Activated gamma-delta T cell (primary cell): ENCODE data around the gene RUNX1.
"Not testable (repeated sequence)": the region's sequence is repeated elsewhere in the genome, so short reads cannot be mapped to it uniquely, and the experiment has no call there.

ENCODE experiments used
- DNase-seq: peaks from one replicate; lab custom pipeline; 2025; lab: John Stamatoyannopoulos, UW

RUNX1 gene

DNA sequence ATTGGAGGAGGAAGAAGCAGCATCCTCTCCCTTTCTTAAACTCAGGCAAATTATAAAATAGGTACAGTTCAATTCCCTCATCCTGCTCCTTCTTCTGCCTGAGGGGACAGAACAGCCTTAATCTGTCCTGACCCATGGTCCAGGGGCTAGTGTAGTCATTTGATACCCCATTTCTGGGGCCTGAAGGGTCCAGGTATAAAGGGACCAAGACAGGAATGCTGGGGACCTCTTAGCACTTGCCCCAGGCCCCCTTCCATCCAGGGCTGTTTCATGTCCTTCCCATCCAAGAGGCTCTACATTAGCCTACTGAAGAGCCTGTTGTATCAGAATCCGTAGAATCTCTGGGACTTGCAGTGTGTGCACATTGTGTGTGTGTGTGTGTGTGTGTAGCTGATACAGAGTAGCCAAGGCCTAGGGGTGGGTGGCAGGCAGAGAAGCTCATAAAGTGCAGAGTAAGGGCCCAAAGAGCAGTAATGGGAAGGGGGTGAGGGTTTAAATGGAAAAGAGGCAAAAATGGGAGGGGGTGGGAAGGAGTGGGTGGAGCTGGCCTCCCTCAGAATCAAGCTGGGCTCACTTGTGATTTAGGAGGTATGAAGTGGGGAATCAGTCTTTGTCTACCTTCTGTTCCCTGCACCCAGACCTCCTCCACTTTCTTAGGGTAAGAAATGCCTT lies 32.4 kb downstream of the RUNX1 start:
- DNase-seq = no peak

DNA sequence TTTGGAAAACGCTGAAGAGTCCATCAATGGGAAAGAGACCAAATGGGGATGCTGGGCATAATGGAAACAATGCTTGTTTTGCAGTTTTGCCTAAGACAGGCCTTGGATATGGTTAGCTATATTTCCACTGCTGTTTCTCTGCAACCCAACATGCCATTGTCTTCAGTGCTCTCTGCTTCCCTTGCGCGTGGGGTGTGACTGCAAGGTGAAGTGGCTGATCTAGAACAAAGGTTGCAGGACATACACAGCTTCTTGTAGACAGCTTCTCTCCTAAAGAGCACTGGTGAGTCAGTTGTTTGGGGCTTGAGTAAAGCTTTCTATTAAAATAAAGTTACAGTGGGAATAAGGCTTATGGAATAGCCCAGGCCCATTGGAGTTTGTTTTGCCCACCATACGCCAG lies 33.0 kb downstream of the RUNX1 start:
- DNase-seq = no peak

DNA sequence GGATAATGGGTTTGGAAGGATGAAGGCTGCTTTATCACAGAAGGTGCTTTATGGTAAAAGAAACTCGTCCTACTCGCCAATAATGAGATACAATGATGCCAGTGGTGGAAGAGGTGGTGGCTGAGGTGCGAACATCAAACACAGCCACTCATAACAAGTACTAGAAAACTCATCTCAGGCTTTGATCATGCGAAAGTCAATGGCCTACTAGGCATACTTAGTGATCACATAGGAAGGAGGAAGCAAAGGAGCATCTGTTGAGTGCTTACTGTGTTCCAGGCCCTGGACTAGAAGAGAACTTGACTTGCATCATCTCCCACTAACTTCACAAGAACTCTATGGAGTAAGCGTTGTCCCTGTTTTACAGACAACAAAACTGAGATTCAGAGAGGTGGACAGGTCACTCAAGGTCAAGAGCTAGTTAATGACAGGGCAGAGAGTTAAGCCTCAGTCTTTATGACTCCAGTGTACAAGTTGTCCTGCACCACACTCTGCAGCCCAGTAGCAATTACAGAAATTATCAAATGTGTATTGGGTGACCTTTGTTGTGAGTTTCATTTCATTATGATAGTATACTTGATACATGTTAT lies 33.6 kb downstream of the RUNX1 start:
- DNase-seq = no peak

DNA sequence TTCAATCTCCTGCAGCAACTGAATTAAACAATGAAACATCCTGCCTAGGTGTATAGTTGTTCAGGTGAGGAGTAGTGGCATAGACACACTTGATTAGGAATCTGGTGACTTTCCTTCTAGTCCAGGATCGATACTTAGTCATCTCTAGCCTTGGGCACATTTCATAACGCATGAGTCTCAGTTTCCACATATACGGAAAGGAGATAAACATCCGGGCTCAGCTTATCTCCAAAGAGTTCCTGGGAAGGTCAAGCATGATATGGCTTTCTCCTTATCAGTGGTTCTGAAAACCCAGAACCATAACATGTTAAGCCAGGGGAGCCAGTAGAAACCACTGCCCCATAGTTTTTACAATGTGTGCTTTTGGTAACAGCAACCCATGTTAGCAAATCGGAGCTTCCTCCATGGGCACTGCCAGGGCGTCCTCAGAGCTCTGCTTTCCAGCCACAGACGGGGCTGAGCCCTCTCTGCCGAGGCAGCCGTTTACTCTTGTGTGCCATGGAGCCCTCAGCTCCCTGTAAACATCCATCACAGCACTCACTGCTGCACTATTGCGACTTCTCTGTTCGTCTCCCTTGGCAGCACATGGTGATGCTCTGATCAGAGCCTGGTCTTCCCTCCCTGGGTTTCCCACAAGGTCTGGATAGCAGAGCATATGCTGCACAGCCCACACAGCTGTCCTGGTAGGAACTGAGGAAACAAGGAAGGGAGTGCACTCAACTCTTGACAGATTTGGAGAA lies 34.6 kb downstream of the RUNX1 start:
- DNase-seq = no peak

DNA sequence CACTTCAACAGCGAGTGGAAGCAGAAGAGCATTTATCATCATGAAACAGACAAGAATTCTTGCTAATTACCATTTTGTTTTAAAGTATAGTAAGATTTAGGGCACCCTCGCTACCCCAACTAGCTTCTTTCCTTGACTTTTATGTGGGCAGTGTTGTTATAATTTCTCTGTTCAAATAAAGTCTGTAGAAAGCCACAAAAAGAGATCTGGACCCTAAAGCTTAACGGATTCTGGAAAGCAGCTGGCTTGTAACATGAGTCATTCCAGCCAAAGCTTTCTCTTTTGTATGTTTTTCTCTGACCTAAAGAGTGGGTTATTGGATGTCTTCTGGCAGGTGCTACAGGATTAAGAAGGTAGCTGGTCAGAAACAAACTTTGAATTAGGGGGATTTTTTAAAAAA lies 37.4 kb downstream of the RUNX1 start:
- DNase-seq = no peak

DNA sequence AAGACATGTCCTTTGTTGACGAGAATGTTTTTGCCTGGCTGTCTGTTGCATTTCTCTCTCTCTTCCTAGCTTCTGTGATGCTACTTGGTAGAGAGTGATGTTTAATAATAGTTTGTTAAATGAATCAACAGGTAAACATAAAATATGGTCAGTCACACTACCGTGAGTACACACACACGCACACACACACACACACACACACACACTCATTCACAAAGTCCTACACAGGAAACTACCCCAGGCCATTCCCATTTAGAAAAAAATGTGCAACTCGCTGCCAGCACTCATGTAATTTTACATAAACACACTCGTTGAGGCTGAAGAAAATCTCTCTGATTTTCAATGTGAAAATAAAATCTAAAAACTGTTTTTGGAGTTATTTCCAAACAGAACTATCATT lies 38.7 kb downstream of the RUNX1 start:
- no peak for DNase-seq

DNA sequence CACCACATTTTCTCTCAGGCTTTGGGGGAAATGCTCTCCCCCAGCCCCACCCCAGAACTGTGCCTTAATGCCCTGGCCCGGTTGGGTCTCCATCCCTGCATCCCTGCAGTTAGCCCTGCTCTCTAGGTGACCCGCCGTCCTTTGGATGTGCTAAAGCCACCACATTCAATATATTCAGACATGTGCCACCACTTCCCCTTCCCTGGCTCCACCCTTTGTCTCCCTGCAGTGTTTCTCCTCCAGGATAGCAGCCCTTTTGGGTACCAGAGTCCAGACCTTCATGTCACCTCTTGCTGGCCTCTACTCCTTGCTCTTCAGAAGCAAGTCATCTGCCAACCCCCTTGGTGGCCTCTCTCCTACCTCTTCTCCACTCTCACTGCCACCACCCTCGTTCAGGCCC lies 41.8 kb downstream of the RUNX1 start:
- DNase-seq = no peak

DNA sequence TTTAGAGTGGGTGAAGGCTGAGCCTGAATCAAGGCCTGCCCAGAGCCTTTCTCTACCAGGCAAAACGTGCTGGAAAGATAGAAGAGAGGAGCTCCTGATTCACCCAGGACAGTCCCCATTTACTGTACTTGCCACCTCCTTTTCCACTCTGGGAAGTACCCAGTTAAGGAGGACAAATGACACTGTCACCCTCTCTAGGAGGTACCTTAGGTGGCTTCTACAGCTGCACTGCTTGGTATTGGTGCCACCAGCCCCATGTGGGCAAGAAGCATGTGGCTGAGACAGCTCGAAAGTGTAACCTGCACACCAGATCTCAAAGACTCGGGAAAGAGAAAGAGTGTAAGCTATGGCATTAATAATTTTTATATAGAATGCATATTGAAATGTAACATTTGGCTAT lies 42.3 kb downstream of the RUNX1 start:
- no peak for DNase-seq

DNA sequence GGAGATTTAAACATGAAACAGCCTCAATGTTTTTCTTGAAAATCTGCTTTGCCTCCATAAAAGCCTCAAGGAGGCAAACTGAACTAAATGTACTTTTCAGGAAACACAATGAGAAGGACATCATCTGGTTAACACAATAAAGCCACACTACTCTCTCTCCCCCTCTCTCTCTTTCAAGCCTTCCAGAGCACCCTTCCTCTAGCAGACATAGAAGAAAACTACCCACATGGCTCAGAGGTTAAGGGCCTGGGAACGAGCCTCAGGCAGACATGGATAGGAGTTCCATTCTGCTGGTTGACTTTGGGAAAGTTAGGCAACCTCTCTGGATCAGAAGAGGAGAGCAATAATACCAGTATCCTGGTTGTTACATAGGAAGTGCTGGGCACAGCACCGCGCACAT lies 42.9 kb downstream of the RUNX1 start:
- DNase-seq = no peak

DNA sequence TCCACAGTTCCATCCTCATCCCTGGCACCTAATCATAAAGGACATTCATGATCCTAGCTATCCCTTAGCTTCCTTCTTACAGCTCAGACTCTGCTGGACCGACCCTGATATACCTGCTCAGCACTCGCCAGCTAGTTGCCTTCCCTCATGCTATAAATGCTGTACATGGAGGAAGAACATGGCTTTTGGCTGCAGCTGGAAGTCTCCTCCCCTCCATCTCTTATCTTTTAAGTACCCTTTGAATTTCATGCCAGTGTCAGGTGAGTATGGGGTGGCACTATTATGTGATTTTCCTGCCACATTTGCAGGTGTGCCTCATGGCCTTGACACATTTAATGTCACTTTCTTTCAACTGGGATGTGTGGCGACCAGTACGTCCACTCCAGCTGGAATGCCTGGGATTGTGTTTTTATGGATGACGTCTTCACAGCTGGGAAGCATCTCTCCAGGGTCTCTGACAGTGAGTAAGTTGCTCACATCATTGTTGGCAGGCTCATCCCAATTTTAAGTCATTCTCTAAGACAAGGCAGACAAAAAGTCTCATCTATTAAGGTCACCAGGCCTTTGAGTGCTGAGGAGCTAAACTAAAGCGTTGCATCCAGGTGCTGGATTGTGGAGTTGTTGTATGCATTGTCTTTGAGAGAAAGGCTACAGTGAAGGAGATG lies 43.4 kb downstream of the RUNX1 start:
- DNase-seq = no peak

DNA sequence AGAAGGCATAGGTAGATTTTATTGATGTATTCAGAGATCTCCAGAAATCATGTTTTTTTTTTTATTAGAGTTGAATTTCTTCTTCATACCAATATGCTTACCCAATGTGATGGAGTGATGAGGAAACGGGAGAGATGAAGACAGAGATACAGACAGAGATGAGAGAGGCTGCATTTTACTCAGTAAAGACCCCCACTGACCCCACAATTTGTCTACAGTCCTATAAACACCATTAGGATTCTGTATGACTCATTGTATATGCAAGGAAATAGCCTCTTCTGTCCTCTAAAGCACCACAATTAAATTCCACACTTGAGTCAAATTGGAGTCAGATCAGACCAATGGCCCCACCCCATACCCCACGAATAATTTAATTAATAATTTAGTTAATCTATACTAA lies 44.0 kb downstream of the RUNX1 start:
- DNase-seq = no peak

DNA sequence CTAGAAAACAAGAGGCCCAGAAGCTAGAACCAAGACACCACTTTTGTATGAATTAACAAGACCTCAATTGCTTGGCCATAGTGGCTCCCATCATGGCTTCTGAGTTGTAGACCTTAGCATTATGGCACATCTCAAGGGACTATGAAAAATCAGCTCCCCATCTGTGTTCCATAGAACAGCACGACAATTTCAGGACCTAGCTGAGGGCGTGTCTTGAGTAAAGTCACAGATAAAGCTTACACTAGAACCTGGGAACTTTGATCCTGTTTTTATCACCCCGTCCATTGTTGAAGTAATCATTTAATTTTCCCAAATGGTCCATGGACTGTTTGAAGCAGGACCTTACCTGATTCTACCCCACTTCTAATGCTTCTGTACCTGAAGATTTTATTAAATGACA lies 44.8 kb downstream of the RUNX1 start:
- no peak for DNase-seq

DNA sequence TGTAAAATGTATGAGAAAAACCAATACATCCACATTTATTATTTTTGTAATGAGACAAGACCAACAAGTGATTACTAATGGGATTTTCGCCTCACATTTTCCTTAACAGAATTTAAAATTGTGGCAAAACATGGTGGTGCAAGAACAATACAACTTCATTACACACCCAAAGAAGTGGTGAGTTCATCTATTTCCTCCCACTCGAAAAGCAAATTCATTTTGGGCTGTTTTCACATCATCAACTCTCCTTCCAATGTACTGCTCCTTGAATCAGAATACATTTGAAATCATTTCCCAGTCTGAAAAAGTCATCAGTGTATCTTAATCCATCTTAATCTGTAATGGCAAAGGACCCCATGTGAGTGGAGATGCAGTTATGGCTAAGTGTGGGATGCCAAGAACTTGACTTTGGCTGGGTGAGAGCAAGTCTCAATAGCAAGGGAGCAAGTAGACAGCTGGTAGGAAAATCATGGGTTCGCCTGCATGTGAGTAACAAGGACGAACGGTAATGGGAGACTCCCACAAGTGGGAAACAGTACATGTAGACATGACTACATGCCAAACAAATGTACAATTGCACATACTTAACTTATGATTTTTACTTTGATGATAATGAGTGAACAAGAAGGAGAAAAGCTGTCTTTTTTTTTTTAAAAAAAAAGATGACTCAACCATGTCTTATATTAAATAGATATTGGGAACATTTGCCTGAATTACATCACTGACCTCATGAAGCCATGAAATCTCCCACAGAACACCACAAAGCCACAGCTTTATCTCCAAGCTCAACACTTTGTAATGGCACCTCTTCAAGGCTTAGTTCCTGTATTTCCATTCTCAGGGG lies 46.0 kb downstream of the RUNX1 start:
- DNase-seq = no peak

DNA sequence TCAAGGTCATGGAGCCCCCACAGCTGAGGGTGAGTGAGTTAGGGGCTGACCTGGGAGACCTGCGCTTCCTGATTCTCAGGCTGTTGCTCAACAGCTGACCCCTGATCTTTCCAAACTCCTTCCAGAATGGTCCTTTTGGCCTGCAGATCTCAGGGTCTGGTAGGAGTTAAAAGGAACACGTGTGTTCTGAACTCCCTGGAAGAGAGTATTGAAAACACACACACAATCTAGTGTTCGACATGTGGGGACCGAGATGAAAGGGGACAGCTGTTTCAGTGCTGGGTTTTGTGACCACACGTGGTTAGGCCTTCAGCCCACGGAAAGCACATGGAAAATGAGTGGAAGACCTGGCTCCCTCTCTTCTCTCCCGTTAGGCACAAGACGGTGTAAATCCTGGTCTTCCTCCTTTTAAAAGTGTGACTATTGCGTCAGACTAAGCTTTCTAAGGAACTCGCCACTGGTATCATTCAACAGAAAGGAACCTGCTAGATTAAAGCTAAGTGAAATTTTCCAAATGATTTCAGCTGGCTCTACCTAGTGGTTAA lies 49.6 kb downstream of the RUNX1 start:
- no peak for DNase-seq

DNA sequence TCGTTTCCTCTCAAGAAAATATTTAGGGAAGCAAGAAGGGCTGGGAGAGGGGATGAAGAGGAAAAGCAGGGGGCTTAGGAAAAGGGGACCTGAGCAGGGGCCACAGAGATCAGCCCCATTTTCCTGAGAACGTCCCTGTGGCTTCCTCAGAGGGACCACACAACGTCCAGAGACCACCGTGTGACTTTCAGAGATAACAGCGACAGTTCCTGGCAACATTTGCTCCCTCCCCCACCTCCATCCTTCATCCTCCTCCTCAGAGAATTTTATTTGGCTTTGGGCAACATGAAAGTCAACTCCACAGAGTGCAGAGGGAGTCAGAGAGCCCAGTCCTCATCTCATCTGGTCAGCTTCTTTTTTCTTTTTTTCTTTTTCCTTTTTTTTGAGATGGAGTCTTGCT lies 50.9 kb downstream of the RUNX1 start:
- no peak for DNase-seq

DNA sequence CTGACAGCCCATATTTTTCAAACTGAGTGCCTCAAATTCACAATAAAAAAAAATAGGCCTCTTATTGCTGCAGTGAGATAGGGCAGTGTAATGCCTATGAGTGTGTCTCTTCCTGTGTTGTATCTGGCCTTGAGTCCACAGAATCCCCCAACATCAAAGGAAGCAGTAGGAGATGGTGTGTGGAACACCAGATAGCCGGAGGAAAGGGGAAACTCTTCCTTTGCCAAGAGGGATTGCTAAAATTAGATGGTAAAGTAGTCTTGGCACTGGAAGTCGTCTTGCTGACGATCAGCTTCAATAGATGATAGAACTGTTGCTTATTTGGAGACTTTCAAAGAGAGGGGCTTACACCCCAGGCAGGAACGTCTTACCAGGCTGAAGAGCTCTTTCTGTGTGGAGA lies 51.8 kb downstream of the RUNX1 start:
- DNase-seq = no peak

DNA sequence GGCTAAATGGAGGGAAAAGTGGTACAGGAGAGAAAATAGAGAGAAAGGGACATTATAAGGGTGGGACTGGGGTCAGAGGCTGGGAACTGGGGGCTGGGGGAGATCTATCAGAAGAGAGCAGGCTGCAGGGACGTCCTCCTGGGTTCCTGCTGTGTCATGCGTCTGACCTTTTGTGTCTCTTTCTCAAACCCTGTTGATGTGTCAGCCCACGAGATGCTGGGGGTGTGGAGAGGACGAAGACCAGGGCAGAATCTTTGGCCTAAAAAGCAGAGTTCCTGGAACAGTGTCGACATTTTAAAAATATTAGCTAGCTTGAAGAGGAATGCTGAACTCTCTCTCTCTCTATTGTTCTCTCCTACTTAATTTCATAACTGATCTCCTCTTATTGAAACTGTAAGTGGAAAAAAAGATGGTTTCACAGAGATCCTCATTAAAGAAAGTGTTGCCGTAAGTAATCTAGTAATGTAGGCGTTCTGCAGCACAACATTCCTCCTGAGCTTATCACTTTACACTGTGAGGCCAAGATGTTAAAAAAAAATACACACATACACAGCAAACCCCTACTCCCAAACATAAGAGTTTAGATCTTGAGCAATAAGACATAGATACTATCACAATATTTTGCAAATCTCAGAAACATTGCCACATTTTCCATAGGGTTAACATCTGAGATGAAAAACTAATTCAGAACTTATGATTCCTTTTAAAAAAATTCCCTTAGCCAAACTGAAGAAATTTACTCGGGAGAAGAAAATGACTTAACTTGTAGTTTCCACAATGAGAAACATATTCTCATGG lies 52.6 kb downstream of the RUNX1 start:
- no peak for DNase-seq

DNA sequence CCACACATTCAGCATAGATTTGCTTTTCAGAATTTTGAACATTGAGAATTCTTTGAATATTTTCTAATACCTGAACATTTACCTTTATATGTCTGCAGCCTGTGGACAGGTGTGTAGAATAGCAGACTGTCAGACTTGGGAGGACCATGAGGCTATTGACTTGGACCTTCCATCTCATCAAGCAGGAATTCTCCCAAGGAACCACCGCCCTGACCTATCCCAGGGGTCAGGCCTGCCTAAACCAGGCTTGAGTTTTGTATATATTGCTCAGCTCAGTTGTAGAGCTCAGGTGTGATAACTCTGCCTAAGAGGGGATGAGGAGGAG lies 53.2 kb downstream of the RUNX1 start:
- no peak for DNase-seq

DNA sequence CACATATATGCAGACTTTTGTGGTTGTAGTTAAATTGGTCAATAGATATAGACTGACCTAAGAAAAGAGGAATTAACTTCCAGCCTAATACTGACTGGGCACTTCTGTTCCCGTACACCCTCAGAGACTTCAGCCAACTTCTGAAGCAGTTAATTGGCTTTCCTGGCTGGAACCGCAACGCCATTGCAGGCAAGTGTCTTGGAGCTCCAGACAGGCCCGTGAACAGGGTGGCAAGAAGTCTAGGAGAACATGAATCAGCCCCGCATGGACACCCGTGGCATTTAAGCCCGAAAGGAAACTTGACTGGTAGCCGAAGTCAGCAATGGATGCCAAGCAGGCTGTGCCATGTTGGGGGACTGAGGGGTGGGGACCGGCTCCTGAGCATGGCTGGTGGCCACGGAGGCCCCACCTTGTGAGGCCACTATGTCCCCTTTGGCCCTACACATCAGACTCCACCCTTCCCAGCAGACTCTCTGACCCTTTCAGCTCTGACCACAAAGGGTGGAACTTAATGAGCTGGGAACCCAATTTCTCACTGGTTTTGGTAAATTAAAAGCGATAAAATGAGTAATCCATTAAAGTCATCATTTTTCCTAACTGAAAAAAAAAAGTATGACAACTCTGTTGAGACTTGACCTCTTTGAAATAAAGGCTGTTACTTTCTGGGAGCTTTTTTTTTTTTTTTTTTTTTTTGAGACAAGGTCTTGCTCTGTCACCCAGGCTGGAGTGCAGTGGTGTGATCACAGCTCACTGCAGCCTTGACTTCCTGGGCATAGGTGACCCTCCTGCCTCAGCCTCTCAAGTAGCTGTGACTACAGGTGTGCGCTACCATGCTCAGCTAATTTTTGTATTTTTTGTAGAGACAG lies 54.1 kb downstream of the RUNX1 start:
- no peak for DNase-seq

DNA sequence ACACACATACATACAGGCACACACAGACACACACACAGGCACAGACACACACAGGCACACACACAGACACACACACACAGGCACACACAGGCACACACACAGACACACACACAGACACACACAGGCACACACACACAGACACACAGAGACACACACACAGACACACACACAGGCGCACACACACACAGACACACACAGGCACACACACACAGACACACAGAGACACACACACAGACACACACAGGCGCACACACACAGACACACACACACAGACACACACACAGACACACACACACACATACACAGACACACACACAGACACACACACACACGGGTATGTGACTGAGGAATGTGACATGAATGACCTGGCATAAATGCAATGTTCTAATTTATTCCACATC lies 55.6 kb downstream of the RUNX1 start:
- DNase-seq = not testable (repeated sequence)
